Measurements from ENCODE around the gene LMAN1L.

GRCh38 chr15:74783808-74784175, 28.8 kb upstream of the LMAN1L start:
- no peak for TF ChIP-seq CTCF (IDR thresholded peaks at IDR 0.05 in 4 of 5, conservative IDR thresholded peaks at IDR 0.05 in 1 of 5)
- TF ChIP-seq POLR2A (IDR thresholded peaks at IDR 0.05) = no peak
